Keratinocyte (primary cell): ENCODE data around the gene SIVA1.

ENCODE experiments used
- EZH2 ChIP-seq: IDR thresholded peaks from one replicate; pipeline ENCODE4 v1.6.1; 2012; ENCODE audit warnings: inconsistent platforms, mild to moderate bottlenecking, low read length, moderate library complexity
- TF ChIP-seq, protein P1 (sequence below), 3 experiments: IDR thresholded peaks in 1 of 3; conservative IDR thresholded peaks in 1 of 3; optimal IDR thresholded peaks in 1 of 3; 2 replicates in 2 of 3; 3 replicates in 1 of 3; pipeline versions ENCODE3 to v1.5.1; 2011; ENCODE audit warnings: low read length in 3 of 3, mild to moderate bottlenecking in 3 of 3, moderate library complexity in 2 of 3, control low read depth in 1 of 3, inconsistent platforms in 1 of 3; ENCODE audit not compliant: insufficient read depth in 2 of 3; ENCODE audit errors: extremely low read depth in 1 of 3

- TF ChIP-seq, protein P1, sequence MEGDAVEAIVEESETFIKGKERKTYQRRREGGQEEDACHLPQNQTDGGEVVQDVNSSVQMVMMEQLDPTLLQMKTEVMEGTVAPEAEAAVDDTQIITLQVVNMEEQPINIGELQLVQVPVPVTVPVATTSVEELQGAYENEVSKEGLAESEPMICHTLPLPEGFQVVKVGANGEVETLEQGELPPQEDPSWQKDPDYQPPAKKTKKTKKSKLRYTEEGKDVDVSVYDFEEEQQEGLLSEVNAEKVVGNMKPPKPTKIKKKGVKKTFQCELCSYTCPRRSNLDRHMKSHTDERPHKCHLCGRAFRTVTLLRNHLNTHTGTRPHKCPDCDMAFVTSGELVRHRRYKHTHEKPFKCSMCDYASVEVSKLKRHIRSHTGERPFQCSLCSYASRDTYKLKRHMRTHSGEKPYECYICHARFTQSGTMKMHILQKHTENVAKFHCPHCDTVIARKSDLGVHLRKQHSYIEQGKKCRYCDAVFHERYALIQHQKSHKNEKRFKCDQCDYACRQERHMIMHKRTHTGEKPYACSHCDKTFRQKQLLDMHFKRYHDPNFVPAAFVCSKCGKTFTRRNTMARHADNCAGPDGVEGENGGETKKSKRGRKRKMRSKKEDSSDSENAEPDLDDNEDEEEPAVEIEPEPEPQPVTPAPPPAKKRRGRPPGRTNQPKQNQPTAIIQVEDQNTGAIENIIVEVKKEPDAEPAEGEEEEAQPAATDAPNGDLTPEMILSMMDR (optimal IDR thresholded peaks at IDR 0.05 in 1 of 3, IDR thresholded peaks at IDR 0.05 in 1 of 3, conservative IDR thresholded peaks at IDR 0.05 in 1 of 3; ENCODE audit: extremely low read depth in 1 of 3, insufficient read depth in 2 of 3, low read length in 3 of 3), result no peak
- no peak for TF ChIP-seq EZH2
These were observed 55.5 kb downstream of the SIVA1 start for GRCh38 chr14:104808456-104808855.
